Stimulated activated CD4-positive, alpha-beta T cell treated with anti-CD3 and anti-CD28 coated beads, Interleukin-1b, Interleukin-23, amount 100 ng/mL, for 48 hours (primary cell): Measurements from ENCODE around the gene CDA.
"Not testable (repeated sequence)": the region's sequence is repeated elsewhere in the genome, so short reads cannot be mapped to it uniquely, and the experiment has no call there.

ENCODE experiments used
- DNase-seq: peaks from one replicate; pipeline ENCODE4 v3.0.0-alpha.2; 2020

The CDA gene

DNA sequence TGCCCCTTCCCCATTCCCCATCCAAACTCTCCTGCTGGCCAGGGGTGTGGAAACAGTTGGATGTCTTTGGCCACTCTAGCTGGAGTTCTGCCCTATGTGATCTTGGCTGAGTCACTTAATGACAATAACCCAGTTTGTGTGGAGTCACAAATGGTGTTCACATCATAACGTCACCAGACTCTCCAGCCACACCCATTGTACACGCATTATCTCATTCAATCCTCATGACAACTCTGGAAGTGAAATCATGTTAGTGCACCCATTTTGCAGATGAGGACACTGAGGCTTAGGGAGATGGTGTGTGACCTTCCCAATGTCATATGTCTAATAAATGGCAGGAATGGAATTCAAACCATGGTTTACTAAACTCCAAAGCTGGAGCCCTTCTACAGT, 1.2 kb upstream of the CDA start:
- no peak for DNase-seq

GRCh38 chr1:20589331-20590278, 708 bp downstream of the CDA start:
- no peak for DNase-seq

DNA sequence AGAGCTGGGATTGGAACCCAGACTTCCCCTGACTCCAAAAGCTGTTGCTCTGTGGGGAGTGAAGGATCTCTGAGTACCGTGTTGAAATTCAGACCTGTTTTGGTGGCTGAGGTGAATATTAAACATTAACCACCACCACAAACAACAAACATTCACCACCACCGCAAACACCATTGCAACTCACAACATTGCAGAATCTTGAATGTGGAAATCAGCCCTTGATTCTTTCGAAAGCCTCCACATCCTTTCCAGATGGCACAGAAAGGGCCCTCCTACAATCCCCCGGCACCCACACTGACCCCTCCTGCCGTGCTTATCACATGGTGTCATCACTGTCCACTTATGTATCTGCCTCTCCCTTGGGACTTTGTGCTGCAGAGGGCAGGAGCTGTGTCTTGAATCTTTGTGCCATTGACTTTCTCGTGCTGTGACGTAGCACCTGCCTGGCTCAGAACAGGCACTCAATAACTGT, 1.4 kb downstream of the CDA start:
- DNase-seq: no peak

DNA sequence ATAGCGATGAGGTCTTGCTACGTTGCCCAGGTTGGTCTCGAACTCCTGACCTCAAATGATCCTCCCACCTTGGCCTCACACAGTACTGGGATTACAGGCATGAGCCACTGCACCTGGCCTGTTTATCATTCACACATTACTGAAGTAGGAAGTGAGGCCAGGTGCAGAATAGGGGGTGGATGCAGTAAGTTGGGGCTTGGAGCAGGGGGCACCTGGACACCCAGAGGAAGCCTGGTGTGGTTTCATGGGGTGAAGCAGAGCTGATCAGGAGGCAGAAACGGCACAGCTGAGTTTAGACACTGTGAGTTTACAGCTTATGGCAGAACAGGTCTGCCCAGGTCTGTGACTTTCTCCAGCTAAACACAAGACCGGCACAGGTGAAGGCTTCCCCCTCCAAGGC, 4.9 kb downstream of the CDA start:
- no peak for DNase-seq

- DNase-seq: no peak
These were observed 5.8 kb downstream of the CDA start for GRCh38 chr1:20594746-20595145.

DNA sequence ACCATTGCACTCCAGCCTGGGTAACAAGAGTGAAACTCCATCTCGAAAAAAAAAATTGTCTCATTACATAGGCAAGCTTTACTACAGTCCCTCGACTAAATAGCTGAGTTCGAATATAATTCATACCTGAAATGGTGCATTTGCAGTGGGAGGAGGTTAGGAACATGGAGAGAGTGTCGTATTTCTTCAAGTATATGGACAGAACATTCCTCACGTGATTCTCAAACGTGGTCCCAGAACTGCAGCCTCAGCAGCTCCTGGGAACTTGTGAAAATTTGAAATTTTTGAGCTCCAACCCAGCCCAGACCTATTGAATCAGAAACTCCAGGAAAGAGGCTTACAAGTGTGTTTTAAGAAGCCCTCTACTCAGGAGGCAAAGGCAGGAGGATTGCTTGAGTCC, 7.2 kb downstream of the CDA start:
- DNase-seq: no peak

DNA sequence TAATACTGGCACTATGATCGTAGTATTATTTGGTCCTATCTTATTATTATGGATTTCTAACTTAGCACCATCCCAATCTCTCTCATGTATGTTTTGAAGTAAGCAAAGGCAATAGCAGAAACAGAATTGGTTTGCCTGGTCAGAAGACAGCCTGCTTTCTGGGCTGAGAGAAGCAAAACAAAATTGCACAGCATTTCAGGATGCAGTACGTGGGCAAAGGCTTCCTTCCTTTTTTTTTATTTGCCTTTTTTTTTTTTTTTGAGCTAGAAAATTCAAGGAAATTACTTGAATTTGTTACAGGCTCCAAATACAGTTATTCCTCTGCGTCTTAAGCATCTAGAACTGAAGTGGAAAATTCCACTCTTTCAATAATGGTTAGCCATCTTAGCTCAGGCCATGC, 8.8 kb downstream of the CDA start:
- no peak for DNase-seq

DNA sequence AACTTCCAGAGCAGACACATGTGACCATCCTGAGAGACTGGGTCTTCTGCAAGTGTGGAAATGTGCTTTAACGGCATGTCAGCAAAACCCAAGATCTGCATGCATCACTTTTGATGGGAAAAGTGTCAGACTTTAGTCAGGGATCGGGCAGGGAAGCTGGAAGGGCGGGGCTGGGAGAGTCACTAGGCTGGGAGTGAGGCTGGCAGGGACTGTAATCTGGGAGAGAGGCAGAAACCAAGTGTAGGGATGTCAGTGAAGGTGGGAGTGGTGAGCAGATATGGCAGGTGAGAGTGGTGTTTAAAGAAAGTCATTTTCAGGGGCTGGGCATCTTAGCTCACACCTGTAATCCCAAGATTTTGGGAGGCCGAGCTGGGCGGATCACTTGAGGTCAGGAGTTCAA, 11.3 kb downstream of the CDA start:
- DNase-seq: no peak

DNA sequence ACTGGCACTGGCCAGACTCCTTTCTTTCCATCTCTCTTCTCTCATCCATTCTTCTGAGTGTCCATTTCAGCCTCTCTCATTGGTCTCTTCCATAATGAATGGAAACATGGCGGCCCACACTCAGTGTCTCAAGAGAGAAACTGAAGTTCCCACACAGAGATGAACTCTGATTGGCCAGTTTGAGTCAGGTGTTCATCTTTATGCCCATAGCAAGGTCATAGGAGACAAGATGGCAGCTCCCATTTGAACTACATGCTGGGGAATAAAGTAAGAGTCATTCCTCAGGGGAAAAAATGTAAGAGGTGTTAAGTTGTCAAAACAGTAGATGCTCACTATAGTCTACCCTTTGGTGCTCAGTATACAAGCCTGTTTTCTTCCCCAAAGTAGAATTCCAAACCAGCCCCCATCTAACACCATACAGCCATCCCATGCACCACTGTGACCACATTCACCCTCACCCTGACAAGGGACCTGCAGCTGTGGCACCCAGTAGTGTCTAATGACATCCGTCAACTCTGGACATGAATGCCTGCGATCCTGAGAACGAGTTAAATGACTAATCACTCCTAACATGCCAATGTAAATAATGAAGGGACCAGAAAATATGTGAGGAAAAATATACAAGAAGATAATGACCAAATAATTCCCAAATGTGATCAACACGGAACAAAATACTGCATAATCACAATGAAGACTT, 12.4 kb downstream of the CDA start:
- DNase-seq: no peak

- DNase-seq: no peak
These were observed 14.1 kb downstream of the CDA start for GRCh38 chr1:20602851-20603450.

DNA sequence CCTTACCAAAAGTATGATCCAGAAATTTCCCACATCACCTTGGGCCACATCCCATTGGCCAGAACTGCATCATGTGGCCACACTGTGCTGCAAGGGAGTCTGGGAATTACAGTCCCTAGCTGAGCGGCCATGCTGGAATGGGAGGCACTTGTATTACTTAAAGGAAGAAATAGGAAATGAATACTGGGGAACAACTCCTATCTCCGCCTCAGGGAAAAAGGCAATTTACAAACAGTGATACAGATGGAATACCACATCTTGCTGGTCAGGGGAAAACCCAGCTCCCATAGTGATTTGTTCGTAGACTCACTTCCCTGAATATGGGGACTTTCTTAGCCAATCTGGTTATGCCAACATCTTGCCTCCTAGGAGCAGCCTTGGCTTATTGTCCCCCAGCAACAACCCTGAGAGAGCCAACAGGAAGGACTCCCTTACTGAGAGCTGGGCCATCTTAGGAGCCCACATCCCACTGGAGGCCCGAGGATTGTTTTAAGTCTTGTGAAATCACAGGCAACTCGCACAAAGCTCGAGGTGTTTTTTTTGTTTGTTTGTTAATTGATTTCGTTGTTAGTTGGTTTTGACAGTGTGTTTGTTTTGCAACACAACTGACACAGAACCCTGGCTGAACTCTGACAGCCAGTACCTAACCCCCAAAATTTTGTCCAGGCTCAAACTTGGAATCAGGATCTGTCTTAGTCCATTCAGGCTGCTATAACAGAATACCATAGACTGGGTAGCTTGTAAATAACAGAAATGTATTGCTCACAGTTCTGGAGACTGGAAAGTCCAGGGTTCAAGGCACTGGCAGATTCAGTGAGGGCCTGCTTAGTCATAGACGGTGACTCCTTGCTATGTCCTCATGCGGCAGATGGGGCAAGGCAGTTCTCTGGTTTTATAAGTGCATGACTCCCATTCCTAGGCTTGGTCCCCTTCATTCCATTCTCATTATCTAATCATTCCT, 14.9 kb downstream of the CDA start:
- DNase-seq: no peak

DNA sequence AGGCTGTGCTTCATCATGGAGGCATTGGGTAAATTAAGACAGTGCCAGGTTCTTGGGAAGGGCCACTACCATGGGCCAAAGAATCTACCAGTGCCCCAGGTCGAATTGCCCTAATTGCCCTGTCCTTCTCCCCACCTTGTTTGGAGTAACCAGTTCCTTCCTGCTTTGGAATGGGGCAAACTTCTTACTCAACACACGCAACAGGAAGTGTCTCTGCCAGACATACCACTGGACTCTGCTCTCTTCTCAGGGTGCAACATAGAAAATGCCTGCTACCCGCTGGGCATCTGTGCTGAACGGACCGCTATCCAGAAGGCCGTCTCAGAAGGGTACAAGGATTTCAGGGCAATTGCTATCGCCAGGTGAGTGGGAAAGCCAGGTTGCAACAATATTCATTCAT, 15.8 kb downstream of the CDA start:
- DNase-seq: no peak

- not testable (repeated sequence) for DNase-seq
These were observed 18.1 kb downstream of the CDA start for GRCh38 chr1:20606801-20607570.

DNA sequence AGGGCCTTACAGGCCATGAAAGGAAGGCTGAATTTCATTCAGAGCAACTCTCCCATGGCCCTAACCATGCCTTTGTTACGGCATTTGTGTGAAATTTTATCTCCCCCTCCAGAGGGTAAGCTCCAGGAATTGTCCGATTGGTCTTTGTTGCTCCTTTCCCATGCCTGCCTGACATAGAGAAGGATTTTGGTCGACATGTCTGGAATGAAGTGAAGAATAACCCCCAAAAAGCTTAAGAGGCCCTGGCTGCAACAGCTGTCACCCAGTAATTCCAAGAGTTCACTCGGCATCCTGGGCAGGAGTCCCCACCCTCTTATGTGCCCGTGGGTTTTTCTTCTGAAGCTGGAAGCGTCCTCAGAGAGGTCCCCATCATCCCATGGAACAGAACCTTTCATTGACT, 20.6 kb downstream of the CDA start:
- DNase-seq: no peak

DNA sequence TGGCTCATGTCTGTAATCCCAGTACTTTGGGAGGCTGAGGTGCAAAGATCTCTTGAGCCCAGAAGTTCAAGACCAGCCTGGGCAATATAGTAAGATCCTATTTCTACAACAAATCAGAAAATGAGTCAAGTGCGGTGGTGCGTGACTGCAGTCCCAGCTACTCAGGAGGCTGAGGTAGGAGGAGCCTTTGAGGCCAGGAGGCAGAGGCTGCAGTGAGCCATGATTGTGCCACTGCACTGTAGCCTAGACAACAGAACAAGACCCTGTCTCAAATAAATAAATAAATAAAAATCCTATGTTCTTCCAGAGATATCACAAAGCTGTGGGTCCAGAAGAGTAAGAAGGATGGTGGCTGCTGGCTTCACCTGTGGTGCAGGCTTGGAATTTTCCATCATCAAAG, 22.1 kb downstream of the CDA start:
- DNase-seq: no peak

DNA sequence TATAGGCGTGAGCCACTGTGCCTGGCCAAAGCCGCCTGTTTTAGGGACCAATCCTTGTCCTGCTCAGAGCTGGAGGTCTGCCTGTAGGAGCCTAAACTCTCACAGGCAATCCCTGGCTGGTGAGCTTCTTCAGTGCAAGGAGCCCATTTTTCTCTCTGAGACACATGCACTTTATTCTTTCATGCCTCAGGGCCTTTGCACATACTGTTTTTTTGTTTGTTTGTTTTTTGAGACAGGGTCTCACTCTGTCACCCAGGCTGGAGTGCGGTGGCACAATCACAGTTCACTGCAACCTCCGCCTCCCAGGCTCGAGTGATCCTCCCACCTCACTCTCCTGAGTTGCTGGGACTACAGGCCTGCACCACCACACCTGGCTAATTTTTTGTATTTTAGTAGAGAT, 22.8 kb downstream of the CDA start:
- no peak for DNase-seq

- peak; percentile 11 for DNase-seq
These were observed 23.4 kb downstream of the CDA start for GRCh38 chr1:20612221-20612746.

DNA sequence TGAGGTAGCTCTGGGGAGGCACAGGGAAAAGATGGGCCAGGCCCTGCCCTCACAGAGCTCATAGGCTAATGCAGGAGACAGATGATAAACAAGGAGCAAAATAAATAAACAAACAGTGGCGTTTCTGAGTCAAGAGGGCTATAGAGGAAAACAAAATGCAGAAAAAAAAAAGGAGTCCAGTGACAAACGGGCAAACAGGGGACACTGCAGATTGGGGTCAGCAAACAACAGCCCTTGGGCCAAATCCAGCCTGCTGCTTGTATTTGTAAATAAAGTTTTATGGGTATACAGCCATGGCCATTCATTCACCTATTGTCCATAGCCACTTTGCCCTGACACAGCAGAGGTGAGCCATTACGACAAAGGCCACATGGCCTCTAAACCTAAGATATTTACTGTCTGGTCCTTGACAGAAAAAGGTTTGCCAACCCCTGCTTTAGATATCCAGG, 25.3 kb downstream of the CDA start:
- no peak for DNase-seq

DNA sequence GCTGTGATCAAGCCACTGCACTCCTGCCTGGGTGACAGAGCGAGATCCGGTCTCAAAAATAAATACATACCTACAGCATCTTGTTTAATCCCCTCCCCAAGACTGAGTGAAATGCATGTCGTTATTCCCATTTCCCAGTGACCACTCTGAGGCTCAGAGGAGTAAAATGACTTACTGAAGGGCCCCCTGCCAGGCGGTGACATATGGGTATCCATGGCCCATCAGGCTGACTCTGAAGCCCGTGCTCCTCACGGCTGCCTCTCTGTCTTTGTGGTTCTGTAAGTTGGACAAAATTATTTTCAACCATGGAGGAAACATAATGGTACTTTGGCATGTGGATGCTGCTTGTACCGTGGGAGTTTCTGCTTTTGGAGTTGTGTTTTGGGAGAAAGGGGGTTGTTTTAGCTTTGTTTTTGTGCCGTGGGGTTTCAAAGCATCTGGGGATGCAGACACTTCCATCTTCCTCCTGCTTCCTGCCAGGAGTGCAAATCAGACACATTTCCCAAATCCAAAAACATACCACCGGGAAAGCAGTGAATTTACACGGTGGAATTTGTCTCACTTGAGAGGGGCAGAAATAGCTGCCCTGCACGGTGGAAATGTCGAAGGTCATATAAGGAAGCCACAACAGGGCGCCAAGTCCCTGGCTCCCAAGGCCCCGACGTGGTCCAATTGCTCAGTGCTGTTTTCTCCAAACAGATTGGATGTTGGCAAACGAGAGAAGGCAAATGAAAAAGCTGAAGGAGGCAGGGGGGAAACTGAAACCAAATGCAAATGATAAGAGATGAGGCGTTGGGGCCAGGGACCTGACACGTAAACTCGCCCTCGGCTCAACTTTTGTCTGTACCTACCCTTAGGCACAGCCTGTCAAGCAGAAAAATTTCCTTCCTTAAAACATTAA, 27.3 kb downstream of the CDA start:
- DNase-seq: no peak

DNA sequence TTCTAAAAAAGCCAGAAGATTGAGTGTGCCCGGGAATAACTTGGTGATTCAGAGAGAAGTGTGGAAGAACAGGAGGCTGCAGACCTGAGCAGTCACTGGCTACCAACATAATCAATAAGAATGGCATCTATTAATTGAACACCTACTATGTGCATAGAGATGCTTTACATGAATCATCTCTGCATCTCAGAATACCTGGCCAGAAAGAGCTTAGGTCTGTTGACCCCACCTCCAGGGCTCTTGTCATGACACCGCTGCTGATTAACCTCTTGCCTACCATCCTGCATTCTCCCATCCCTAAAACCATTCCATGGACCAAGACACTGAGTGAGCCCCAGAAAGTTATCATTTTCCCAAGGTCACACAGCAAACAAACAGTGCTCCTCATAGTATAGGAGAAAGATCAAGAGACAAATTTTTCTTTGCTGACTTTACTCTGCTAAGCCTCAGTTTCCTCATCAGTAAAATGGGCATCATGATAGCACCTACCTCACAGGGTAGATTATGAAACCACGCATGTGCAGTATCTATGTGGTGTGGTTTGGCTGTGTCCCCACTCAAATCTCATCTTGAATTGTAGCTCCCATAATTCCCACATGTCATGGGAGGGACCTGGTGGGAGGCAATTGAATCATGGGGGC, 28.1 kb downstream of the CDA start:
- DNase-seq: no peak
